Measurements from ENCODE around the gene BCL2L13.
"Not testable (repeated sequence)": the region's sequence is repeated elsewhere in the genome, so short reads cannot be mapped to it uniquely, and the experiment has no call there.

The BCL2L13 gene

GRCh38 chr22:17634696-17635095, 3.9 kb upstream of the BCL2L13 start:
- no peak for TF ChIP-seq CTCF (conservative IDR thresholded peaks at IDR 0.05; ENCODE audit: low read length)
- no peak for DNase-seq (ENCODE audit: low read depth)
- no peak overlapping the region for H3K4me3 ChIP-seq (ENCODE audit: low read length)

- H3K4me3 ChIP-seq (ENCODE audit: low read length); DNase-seq (ENCODE audit: low read depth): not testable (repeated sequence)
Measured at GRCh38 chr22:17636850-17637249, 1.7 kb upstream of the BCL2L13 start.

- peak overlapping the region; percentile 93 for H3K4me3 ChIP-seq (ENCODE audit: low read length)
- no peak for DNase-seq (ENCODE audit: low read depth)
- TF ChIP-seq CTCF (conservative IDR thresholded peaks at IDR 0.05; ENCODE audit: low read length), result no peak
Measured at GRCh38 chr22:17637490-17638181, 921 bp upstream of the BCL2L13 start.

GRCh38 chr22:17638182-17638431, 450 bp upstream of the BCL2L13 start:
- TF ChIP-seq CTCF (conservative IDR thresholded peaks at IDR 0.05; ENCODE audit: low read length), result peak; percentile 39
- peak; percentile 72 for DNase-seq (ENCODE audit: low read depth)
- H3K4me3 ChIP-seq (ENCODE audit: low read length), result peak overlapping the region; percentile 93

GRCh38 chr22:17639247-17639741, 737 bp downstream of the BCL2L13 start:
- 0 out of 2 replicates have a peak, but pooled peaks have one; percentile 1 for TF ChIP-seq CTCF (conservative IDR thresholded peaks at IDR 0.05; ENCODE audit: low read length)
- peak overlapping the region; percentile 93 for H3K4me3 ChIP-seq (ENCODE audit: low read length)
- peak; percentile 68 for DNase-seq (ENCODE audit: low read depth)

GRCh38 chr22:17641269-17641668, 2.7 kb downstream of the BCL2L13 start:
- TF ChIP-seq CTCF (conservative IDR thresholded peaks at IDR 0.05; ENCODE audit: low read length), result no peak
- no peak for DNase-seq (ENCODE audit: low read depth)

GRCh38 chr22:17642357-17642756, 3.8 kb downstream of the BCL2L13 start:
- DNase-seq (ENCODE audit: low read depth); H3K4me3 ChIP-seq (ENCODE audit: low read length): not testable (repeated sequence)

More at GRCh38 chr22:17641269-17641668, 2.7 kb downstream of the BCL2L13 start:
- H3K4me3 ChIP-seq (ENCODE audit: low read length), result no peak overlapping the region

- no peak for DNase-seq (ENCODE audit: low read depth)
- TF ChIP-seq CTCF (conservative IDR thresholded peaks at IDR 0.05; ENCODE audit: low read length), result no peak
- no peak overlapping the region for H3K4me3 ChIP-seq (ENCODE audit: low read length)
Measured at GRCh38 chr22:17647452-17647851, 8.9 kb downstream of the BCL2L13 start.
